Effector CD8-positive, alpha-beta T cell (primary cell): Measurements from ENCODE around the gene AGTRAP.

Source experiments
- DNase-seq: peaks from one replicate; lab custom pipeline; 2025; lab: John Stamatoyannopoulos, UW

Gene AGTRAP

DNA sequence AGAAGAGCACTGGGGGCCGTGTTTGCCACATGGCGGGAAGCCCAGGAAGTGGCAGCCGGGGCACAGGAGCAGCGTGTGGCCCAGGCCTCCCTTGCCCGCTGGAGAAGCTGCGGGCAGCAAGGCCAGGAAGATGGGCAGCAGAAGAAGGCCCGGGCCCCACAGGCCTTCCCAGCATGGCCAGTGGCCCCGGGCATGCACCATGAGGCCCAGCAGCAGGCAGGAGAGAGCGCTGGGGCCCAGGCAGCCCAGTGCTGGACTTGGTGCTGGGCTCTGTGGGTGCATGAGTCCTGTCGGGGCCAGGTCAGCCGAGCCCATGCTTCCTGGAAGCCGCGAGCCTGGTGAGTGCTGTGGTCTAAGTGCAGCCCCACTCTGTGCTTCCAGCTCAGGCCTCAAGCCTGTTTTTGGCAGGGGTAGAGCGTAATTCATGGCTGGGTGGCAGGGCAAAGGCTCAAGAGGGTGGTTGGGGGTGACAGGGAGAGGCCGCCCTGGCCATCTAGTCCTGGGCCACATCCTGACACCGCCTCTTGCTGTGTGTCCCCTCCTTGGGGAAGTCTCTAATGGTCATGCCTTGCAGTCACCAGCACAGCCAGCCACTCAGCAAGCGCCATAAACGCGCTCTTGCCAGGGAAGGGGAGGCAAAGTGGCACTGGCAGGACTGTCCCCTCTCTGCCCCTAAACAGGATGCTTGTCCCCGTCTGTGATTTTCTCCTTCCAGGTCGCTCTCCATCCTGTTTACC, 48.5 kb downstream of the AGTRAP start:
- DNase-seq: no peak

- DNase-seq: peak; percentile 13
Measured at GRCh38 chr1:11784993-11785769, 49.2 kb downstream of the AGTRAP start.

GRCh38 chr1:11786168-11786567, 50.2 kb downstream of the AGTRAP start:
- DNase-seq: no peak

DNA sequence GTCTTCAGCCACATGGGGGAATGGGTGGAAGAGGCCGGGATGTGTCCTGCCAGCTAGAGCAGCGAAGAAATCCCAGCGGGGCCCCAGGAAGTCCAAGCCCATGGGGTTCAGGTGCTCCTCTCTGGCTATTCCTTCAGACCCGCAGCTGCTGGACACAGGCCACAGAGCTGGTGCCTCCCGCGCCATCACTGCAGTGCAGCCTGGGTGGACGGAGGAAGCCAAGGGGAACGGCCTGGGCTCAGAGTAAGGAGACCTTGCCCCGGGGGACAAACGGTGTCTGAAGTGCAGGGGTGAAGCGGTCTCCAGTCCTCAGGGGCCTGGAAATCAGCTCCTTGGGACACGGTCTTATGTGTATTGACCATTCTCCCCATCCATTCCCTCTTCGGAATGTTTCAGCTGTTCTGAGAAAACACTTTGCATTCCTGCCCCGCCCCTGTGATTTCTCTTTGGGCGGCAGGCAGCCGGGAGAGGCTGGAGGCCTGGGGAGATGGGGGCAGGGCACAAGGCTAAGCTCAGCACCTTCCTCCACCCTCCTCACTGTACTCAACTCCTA, 51.4 kb downstream of the AGTRAP start:
- no peak for DNase-seq

GRCh38 chr1:11787804-11788436, 52.0 kb downstream of the AGTRAP start:
- DNase-seq: no peak

GRCh38 chr1:11788549-11789053, 52.7 kb downstream of the AGTRAP start:
- DNase-seq: no peak

DNA sequence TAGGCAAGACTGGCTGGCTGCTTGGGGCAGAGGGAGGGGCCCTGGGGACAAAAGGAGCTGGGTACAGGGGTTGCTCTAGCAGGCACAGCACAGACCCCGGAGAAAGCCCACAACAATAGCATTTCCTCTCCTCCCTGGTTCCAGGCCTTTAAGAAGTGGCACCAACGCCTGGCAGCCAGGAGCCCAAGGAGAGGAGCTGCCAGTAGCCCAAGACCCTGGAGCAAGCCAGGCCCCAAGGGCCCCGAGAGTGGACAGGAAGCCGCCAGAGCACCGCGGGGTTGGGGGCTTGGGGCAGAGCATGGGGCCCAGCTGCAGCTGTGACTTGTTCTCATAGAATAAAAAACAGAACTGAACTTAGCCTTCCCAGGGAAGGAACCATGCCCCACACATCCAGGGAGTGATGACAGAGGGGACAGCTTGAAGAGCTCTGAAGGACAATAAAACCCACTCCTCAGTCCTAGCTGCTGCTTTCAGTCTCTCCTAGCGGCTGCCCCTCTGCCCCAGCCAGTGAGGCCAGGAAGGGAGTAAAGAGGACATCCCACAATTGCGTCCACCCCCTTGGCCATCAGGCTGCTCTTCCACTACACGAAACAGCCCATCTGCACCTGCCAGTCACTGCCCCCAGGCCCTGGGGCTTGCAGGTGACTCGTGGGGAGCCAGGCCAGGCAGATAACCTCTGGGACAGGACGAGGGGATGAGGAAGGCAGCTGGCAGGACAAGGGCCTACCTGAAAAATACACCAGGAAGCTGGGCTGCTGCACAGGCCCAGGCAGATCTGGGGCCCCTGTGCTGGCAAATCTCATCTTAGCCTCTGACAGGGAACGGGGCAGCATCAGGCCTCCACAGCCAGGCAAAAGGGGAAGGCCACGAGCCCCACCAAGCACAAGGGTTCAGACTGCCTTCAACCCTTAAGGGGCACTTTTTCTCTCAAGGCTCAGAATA, 53.5 kb downstream of the AGTRAP start:
- no peak for DNase-seq

DNA sequence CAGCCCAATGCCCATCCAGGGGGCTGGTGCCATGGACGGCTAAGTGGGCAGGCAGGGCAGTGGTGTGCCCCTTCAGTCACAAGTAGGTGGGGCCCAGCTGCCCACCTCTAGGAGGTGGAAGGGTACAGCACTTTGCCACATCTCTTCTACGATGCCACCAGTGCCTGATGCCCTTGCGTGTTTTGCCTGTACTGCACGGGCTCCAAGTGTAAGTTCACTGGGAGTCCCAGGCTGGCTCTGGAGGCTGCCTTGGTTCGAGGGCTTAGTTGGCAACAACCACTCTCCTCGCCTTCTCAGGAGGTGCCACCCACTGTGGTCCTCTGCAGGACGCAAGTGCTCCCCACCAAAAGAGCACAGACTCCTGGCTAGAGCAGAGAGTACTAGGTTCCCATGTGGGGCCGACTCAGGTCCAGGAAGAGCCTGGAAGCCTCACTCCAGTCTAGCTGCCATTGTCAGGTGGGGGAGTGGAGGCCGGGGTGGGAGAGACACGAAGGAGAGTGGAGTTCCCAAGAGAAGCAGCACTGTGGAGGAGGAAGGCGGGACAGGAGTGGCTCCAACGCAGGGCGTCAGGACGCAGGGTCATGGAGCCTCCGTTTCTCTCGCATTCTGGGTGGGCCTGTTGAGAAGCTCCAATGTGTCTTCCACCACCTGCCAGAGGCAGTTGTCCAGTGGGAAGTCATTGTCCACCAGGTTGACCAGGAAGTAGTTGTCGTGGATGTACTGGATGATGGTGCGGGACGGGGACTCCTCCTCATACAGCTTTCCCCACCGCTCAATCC, 54.4 kb downstream of the AGTRAP start:
- no peak for DNase-seq

DNA sequence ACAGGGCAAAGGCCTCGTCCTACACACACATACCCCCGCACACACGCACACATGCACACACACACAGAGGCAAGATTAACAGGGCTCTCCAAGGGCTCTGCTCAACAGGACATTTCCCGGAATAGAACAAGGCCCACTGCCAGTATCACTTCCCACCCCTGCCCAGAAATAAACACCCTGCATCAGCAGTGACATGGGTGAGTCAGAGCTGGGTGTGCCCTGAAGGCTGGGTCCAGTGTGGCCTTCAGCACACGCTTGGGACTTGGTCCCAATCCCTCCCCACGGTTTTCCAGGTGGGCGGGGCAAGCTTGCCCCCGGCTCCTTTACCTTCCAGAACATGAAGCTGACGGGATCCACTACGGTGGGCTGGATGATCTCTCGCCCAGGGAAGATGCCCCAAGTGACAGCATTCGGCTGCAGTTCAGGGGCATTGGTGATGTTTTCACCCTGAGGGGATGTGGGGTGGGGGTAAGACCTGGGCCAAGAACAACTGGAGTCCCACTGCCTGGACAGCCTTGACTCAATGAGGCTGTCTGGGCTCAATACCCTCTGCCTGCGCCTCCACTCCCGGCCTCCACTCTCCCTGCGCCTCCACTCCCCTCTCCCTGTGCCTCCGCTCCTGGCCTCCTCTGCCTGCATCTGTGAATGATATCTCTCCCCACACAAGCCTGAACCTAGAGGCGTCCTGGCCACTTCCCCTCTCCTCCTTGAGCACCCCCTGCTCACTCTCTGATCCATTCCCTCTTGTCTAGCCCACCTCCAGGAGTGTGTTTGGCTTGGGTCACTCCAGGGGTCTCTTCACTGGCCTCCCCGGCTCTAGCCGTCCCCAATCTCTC, 55.2 kb downstream of the AGTRAP start:
- no peak for DNase-seq

DNA sequence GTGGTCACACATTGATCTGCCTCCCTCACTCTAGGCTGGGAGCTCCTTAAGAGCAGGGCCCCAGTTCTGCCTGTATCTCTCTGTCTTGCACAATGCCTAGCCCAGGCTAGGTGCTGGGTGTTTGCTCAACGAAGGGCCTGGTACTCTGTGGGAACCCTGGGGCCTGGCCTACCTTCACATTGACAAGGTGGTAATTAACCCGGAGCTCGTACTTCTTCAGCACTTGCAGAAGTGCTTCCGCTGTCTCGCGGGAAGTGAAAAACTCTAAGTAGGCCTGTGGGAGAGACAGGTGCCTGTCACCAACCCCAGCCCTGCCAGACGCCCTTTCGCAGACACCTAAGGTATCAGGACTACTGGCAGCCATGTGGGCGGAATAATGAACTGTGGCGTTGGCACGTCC, 56.2 kb downstream of the AGTRAP start:
- no peak for DNase-seq

GRCh38 chr1:11793819-11794218, 57.9 kb downstream of the AGTRAP start:
- DNase-seq: no peak

- no peak for DNase-seq
Measured at GRCh38 chr1:11794446-11795237, 58.7 kb downstream of the AGTRAP start.

DNA sequence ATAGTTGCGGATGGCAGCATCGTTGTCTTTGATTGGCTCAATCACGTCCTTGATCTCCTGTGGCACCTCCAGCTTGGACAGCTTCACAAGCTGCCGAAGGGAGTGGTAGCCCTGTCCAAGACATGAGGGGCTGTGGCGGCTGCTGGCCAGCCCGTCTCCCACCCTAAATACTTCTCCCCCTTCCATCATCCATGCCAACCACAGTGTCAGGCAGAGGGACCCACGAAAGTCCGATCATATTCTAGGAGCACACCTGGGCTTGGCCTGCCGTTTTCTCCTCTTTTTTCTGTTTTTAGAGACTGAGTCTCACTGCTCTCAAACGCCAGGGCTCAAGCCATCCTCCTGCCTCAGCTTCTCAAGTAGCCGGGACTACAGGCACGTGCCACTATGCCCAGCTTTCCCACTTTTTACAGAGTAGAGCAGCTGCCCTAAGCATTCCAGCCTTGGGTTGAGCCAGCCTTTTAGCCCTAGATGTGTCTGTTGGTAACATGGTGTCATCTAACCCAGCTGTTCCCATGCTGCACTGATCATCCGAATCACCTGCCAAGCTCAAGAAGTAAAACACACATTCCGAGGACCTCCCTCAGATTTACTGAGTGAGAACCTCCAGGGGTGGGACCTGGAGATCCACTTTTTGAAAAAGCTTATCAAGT, 59.4 kb downstream of the AGTRAP start:
- DNase-seq: no peak

GRCh38 chr1:11796036-11796828, 60.3 kb downstream of the AGTRAP start:
- DNase-seq: no peak

- DNase-seq: no peak
Measured at GRCh38 chr1:11797525-11798216, 61.7 kb downstream of the AGTRAP start.

GRCh38 chr1:11799099-11799498, 63.2 kb downstream of the AGTRAP start:
- no peak for DNase-seq

DNA sequence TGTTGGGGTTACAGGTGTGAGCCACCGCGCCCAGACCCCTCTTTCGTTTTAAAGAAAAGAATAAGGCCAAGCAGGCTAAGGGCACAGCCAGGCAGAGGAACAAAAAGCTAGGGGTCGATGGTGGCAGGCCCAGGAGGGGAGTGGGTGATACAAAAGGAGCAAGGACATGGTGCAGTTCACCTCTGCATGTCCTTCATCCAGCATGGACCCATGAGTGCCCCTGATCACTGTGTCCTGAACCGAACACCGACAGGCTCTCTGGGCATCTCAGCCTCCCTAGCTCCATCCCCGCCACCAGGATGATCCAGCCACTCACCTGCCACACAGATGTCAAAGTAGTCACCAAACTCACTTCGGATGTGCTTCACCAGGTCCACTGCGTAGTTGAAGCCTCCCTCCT, 64.0 kb downstream of the AGTRAP start:
- DNase-seq: no peak
